ENCODE data around the gene DPP6.

DPP6 gene

GRCh38 chr7:154913638-154914307 is 861.6 kb downstream of the DPP6 start:
- H3K4me1 ChIP-seq: no peaks in the 10 kb centered on the region
- peak; percentile 94 for TF ChIP-seq CTCF (IDR thresholded peaks at IDR 0.05; ENCODE audit: low read depth, low read length)
- H3K27me3 ChIP-seq: no peaks in the 10 kb centered on the region
- H3K4me3 ChIP-seq (ENCODE audit: low read depth, low read length): no peak overlapping the region
- H3K36me3 ChIP-seq: no peaks in the 10 kb centered on the region
- H3K9me3 ChIP-seq: peaks cover 3% of the 10 kb centered on the region
- peak; percentile 90 for DNase-seq

- Histone ChIP-seq H3K36me3 (no peaks in the 10 kb centered on the region), H3K4me1 (no peaks in the 10 kb centered on the region), H3K27me3 (no peaks in the 10 kb centered on the region), H3K9me3 (peaks cover 3% of the 10 kb centered on the region; the same call in 1 of the 2 replicates), H3K4me3 (ENCODE audit: low read depth, low read length) (no peak overlapping the region)
- no peak for DNase-seq
- no peak for TF ChIP-seq CTCF (IDR thresholded peaks at IDR 0.05; ENCODE audit: low read depth, low read length)
Measured at GRCh38 chr7:154914308-154914995, 862.3 kb downstream of the DPP6 start.

- H3K9me3 ChIP-seq: peaks cover 3% of the 10 kb centered on the region; the same call in 1 of the 2 replicates
- no peaks in the 10 kb centered on the region for H3K36me3 ChIP-seq
- H3K4me1 ChIP-seq: no peaks in the 10 kb centered on the region
- TF ChIP-seq CTCF (IDR thresholded peaks at IDR 0.05; ENCODE audit: low read depth, low read length): peak; percentile 12; the same call in 1 of the 2 replicates
- H3K4me3 ChIP-seq (ENCODE audit: low read depth, low read length): no peak overlapping the region
- H3K27me3 ChIP-seq: no peaks in the 10 kb centered on the region
- no peak for DNase-seq
Measured at GRCh38 chr7:154914996-154915380, 862.8 kb downstream of the DPP6 start.

- no peaks in the 10 kb centered on the region for H3K4me1 ChIP-seq
- TF ChIP-seq CTCF (IDR thresholded peaks at IDR 0.05; ENCODE audit: low read depth, low read length): no peak
- peaks cover 3% of the 10 kb centered on the region; the same call in 1 of the 2 replicates for H3K9me3 ChIP-seq
- H3K4me3 ChIP-seq (ENCODE audit: low read depth, low read length): no peak overlapping the region
- H3K27me3 ChIP-seq: no peaks in the 10 kb centered on the region
- DNase-seq: no peak
- H3K36me3 ChIP-seq: no peaks in the 10 kb centered on the region
Measured at GRCh38 chr7:154915600-154915999, 863.4 kb downstream of the DPP6 start.

- DNase-seq: no peak
- no peak for TF ChIP-seq CTCF (IDR thresholded peaks at IDR 0.05; ENCODE audit: low read depth, low read length)
- Histone ChIP-seq H3K4me1 (no peaks in the 10 kb centered on the region), H3K9me3 (no peaks in the 10 kb centered on the region), H3K4me3 (ENCODE audit: low read depth, low read length) (no peak overlapping the region), H3K36me3 (no peaks in the 10 kb centered on the region), H3K27me3 (no peaks in the 10 kb centered on the region)
Measured at GRCh38 chr7:154916381-154916780, 864.2 kb downstream of the DPP6 start.

Measured in BE2C (cell line).